Fibroblast of pulmonary artery (primary cell): Measurements from ENCODE around the gene FOXF1.

Experiments
- DNase-seq: peaks from one replicate; pipeline ENCODE4 v3.0.0-alpha.2; 2010; ENCODE audit warnings: low read depth
- H3K4me3 ChIP-seq: replicated peaks from 2 replicates; pipeline ENCODE4 v1.5.1; 2011; ENCODE audit warnings: low read depth, mild to moderate bottlenecking, control low read depth, low read length, moderate library complexity
- TF ChIP-seq, protein P1 (sequence below): IDR thresholded peaks from 2 replicates; pipeline ENCODE4 v1.5.1; 2011; ENCODE audit warnings: mild to moderate bottlenecking, control low read depth, low read length, inconsistent platforms; ENCODE audit errors: missing control alignments

FOXF1 gene

DNA sequence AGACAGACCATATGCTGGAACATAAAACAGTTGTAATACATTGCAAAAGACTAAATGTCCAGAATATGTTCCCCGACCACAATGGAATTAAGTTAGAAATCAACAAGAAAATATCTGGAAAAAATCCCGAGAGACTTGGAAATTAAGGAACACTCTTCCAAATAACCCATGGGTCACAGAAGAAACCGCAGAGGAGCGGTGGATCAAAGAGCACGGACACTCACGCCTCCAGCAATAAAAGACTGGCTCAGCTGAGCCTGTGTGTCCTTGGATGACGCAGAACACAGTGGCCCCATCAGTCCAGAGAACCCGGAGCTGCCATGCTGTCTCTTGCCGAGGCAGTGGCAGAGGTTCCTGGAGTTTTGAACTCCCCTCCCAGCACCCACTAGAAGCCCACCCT, 30.9 kb upstream of the FOXF1 start:
- TF ChIP-seq, protein P1, sequence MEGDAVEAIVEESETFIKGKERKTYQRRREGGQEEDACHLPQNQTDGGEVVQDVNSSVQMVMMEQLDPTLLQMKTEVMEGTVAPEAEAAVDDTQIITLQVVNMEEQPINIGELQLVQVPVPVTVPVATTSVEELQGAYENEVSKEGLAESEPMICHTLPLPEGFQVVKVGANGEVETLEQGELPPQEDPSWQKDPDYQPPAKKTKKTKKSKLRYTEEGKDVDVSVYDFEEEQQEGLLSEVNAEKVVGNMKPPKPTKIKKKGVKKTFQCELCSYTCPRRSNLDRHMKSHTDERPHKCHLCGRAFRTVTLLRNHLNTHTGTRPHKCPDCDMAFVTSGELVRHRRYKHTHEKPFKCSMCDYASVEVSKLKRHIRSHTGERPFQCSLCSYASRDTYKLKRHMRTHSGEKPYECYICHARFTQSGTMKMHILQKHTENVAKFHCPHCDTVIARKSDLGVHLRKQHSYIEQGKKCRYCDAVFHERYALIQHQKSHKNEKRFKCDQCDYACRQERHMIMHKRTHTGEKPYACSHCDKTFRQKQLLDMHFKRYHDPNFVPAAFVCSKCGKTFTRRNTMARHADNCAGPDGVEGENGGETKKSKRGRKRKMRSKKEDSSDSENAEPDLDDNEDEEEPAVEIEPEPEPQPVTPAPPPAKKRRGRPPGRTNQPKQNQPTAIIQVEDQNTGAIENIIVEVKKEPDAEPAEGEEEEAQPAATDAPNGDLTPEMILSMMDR: no peak
- no peak for DNase-seq
- H3K4me3 ChIP-seq: no peak overlapping the region

DNA sequence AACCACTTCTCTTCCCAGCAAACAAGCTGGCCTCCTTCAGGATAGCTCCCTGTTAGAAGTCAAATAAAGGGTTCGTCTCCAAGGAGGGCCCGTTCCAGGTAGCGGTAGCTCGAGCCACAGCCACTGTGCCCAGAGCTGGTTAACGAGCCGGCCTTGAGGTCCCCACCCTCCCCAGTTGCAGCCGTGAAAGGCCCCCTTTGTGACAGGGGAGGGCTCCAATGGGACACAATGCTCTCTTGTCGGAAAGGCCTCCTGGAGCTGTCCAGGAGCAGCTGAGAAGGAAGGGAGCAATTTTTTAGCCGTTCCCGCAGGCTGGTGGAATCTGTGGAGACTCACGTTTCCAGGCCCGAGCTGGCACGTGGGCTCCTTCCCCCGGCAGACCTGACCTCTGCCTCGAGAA, 29.9 kb upstream of the FOXF1 start:
- TF ChIP-seq, protein P1: no peak
- no peak for DNase-seq
- H3K4me3 ChIP-seq: no peak overlapping the region

DNA sequence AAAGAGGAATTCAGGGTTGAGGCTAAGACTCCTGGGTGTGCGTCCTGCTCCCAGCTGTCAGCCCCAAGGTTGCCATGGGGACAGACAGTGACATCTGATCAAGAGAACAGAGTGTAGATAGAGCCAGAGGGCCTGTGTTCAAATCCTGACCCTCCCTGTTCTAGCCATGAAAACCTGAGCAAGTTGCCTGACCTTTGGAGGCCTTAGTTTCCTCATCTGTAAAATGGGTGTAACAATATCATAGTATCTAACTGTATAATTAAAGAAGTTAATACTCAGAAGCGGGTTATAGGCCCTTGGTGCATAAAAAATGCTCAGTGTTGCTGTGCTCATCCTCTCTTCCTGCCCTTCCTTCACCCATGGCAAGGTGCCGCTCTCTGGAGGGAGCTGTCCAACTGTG, 28.7 kb upstream of the FOXF1 start:
- no peak overlapping the region for H3K4me3 ChIP-seq
- DNase-seq: no peak
- TF ChIP-seq, protein P1: no peak

DNA sequence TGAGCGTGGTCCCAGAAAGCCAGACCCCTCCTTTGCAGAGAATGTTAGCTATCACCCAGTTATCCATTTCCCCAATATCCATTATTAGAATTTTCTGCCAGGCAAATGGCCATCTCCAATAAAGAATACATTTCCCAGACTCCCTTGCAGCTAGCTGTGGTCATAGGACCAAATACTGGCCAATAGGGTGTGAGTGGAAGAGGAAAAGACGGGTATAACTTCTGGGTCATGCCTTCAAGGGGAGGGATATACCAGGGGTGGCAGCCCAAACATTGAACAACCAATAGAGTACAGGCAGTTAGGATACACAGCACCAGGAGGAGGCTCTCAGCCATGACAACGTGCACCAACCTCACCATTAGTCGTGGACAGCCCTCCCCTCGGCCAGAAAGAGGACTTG, 26.1 kb upstream of the FOXF1 start:
- H3K4me3 ChIP-seq: no peak overlapping the region
- no peak for DNase-seq
- TF ChIP-seq, protein P1: no peak

DNA sequence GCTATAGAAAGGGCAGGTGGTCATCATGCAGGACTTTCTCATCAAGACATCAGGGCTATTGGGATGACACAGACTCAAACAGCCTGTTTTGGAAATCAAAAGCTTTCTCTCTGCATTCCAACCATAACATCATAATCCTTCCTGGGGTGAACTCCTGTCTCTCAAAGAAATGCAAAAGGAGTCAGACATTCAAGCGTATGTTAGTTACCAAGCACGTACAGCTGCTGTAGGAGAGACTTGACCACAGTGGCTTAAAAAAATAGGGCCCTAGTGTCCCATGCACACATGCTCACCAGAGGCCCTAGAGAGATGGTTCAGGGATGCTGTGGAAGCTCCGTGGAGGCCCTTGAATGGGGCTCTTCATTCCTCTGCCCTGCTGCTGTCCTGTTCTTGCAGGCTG, 24.6 kb upstream of the FOXF1 start:
- DNase-seq: no peak
- TF ChIP-seq, protein P1: no peak
- no peak overlapping the region for H3K4me3 ChIP-seq

DNA sequence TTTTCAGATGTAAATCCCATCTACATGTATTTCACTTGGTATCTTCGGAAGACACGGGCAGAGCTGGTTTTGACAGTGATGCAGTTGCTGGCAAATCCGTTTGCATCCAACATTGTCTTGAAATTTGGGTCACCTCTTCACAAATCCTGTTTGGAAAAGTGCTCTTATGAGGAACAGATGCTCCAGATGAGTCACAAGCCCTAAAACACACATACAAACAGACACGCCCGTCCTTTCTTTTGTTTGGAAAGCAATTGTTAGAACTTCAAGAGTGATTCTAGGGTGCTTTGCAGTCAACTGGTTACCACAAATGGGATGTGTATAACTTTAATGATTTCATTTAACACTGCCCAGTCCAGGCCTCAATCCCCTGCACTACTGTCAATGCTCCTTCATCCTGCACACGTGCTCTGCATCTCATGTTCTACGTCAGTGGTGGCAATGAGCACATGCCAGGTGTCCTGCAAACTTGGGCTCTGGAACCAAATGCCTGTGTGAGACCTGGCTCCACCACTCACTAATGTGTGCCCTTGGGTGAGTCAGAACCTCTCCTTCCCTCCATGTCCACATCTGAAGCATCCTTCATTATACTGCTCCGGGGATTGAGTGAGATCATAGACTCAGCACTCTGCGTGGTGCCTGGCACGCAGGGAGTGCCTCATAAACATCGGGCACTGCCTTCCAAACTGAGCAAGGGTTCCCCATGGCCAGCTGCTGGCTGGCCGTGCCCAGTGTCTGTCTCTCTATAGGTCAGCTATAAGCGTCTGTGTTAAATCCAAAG, 19.3 kb upstream of the FOXF1 start:
- no peak overlapping the region for H3K4me3 ChIP-seq
- no peak for DNase-seq

More for the DNA sequence above, 19.3 kb upstream of the FOXF1 start:
- TF ChIP-seq, protein P1: no peak
